Lung microvascular endothelial cell (primary cell): ENCODE results near the gene ARL13A. TPM values are rescaled to one million over a fixed set of nuclear protein-coding genes. Genes with fewer than 3 reads are reported as not detected.
"Not testable (repeated sequence)": the region's sequence is repeated elsewhere in the genome, so short reads cannot be mapped to it uniquely, and the experiment has no call there.

Experiments
- DNase-seq, 2 donors: peaks; one replicate each; pipeline versions ENCODE4 v3.0.0 to v3.0.0-alpha.2; 2010; ENCODE audit warnings: low read depth in 2 of 2
- total RNA-seq: library from RNA; depleted of rRNA; stranded (reverse); fragments of >200 nt; gene quantifications from 2 replicates; pipeline ENCODE4 v1.2.1, GENCODE V29; 2014

Gene ARL13A
- not detected in 2 replicates for total RNA-seq

DNA sequence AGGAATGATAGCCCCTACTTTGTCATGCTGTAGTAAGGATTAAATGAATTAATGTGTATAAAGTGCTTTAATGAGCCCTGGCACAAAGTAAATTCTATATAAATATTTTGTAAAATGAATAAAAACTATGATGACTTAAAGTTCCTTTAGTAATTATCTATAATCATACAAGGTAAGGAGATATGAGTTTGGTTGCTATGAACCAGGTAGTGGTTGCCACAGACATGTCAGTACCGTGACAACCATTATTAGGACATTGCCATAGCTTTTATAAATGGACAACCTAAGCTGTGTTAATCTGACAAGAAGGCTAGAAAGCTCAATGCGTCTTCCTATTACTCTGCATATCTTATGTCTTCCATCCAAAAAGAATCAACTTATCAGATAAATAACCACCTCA is at the start of gene ARL13A:
ARL13A (plus strand) TSS at position 301 of the 400 bp plus-strand sequence. CDS start 3,982 bp downstream, outside the sequence.
- DNase-seq: no peak

DNA sequence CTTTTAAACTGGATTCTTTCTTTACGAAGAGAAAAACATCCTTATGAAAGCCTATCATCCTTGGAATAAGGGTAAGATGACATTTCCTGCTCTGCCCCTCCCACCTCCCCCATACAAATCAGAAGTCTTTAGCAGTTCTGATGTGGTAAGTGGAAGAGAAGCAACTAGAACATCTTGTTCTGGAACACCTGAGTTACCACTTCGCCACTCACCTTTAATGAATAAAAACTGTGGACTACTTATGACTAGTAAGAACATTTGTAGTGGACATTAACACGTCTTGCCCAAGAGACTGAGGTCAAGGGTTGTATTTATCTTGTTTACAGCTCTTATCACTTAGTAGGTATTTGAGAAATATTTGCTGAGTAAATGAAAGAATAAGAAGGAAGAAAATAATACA is 45.1 kb upstream of the ARL13A start:
- DNase-seq: no peak

DNA sequence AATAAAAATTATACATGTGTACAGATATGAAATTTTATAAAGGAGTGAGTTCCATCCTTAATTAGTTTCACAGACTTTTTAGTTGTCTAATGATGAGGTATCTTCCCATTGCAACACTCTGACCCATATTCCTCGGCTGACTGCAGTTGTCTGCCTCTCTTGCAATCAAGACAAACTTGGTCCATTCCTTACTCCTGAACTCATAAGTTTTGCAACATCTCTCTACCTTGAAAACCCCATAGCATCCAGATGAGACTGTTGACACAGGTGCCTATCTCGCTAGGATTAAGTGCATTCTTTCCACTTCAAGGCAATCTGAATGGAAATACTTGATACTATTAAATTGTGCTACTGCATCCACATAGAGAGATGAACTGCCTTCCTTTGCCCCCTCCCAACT is 43.1 kb upstream of the ARL13A start:
- no peak for DNase-seq

DNA sequence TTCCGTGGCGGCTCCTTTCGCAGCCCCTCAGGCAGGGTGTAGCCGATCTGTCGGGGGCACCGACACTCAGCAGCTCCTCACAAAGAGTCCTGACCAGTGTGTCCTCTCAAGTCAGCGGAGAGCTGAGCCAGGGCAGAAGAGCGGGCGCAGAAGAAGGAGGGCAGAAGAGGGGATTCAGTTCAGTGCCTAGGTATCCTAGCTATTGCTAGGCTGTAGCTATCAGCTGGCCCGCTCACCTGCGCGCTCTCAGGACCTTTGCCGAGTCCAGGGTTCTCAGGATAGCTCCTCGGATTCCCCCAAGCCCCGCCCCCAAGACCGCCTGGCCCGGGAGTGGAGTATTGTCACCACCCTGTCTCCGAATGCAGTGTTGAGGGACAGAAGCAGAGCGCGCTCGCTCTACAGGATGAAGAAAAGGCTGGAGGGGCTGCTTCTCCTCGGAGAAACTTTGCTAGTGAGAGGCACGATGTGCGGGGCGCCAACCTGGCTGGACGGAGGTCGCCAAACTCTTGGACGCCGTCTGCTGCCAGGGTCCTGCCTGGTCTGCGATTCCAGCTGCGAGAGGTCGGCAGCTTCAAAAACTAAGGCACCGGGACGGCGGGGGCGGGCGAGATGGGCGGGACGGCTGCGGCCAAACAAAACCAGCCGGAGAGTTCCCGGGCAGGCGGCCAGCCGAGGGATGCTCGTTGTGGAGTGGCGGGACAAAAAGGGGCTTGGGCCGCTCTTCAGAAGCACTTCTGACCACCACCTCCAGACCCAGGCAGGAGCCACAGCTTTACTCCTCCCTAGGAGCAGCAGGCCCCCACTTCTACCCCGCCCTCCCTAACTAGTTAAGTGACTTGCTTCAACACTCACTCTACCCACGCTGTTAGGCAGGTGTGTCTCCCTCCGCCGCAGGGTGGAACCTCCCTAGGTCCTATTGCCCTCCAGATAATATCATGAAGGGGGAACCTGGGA is 40.6 kb upstream of the ARL13A start, which contains the start of gene XKRX:
XKRX (minus strand) TSS at position 258 of the 954 bp plus-strand sequence. CDS start 613 bp downstream, outside the sequence.
- DNase-seq: peak; percentile 16 to 19

DNA sequence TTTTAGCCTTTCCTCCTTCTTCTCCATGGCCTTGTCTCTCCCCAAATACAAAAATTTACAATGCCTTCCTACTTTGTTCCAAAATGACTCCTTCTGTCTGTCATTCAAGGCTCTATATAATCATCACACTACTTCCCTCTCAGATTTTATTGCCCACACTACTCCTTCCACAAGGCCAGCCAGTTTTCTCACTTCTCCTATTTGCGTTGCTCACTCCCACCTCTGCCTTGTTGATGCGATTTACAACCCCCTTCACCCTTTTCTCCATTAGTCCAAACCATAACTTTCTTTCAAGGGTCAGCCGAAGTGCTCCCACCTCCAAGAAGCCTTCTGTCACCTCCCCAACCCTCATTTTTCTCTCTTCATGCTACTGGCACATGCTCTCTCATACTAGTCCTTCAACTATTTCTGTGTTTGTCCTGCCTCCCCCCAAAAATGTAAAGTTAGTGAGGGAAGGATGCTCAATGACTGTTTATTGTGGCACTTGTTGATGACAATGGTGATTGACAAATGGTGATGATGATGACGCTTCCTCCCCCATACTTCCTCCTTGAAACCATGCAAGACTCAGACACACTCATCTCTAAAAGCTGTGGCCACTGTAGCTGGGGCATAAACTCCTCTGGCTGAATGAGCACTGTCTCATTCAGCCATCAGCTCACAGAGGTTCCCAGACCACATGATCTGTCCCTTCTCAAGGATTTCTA is 38.1 kb upstream of the ARL13A start:
- no peak for DNase-seq

DNA sequence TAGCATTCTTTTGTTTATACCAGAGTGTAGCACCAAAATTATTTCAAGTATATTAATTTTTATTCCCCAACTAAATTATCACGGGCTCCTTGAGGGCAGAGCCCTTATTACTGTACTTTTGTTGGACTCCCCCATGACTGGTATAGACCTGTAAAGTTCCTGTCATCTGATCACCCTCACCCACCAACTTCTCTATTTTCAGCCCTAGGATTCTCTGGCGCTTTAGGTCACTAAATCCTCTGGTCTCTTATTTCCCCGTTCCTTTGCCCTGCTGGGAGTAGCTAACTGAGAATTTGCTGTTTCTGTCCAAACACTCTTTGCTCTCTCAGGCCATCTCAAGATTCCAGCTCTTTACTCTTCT is 37.6 kb upstream of the ARL13A start:
- no peak for DNase-seq

DNA sequence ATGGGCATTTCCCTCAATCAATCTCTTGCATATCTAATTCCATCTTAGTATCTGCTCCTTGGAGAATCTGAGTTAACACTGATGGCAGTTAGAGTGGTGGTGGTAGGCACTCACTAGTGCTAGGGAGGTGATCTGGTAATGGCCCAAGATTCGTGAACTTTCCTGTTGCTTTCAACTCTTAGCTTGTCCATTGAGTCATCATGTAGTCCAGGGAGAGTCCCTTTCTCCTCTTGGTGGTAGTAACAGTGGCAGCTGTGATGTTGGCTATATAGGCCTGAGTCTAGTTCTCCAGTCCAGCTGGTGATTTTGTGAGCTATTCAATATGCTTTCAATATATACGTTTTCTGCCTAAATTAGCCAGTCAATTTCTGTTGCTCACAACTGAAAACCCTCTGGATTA is 33.7 kb upstream of the ARL13A start:
- DNase-seq: no peak

DNA sequence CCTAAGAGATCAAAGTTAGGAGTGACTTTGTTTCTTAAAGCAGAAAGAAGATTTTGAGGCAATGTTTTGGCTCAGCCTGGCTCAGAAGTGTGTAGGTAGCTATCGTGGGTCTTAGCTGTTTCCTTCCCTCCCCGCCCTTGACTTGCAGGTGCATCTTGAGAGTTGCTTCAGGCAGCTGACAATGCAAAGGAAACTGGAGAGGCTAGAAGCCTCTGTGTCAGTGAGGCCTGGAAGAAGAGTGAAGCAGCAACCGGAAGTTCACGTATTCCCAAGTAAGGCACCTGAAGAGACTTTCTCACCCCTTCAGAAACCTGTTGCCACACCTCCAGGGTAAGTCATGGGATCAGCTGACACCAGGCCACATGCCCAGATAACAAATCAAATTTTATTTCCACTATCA is 30.2 kb upstream of the ARL13A start:
- DNase-seq: no peak

DNA sequence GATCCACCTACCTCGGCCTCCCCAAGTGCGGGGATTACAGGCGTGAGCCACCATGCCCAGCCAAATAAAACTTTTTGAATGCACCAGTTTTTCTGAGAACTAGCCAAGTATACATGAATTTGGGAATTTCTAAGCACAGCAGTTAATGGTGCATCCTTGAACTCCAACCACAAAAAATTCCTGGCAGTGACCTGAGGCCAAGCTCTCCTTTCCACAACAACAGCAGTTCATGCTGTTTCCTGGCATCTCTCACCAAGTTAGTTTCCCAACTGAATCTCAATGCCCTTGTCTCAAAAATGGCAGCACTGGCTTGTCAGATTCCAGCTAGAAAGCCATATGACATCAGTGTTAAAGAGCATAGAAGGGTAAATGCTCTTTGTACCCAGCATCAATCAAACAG is 24.9 kb upstream of the ARL13A start:
- no peak for DNase-seq

DNA sequence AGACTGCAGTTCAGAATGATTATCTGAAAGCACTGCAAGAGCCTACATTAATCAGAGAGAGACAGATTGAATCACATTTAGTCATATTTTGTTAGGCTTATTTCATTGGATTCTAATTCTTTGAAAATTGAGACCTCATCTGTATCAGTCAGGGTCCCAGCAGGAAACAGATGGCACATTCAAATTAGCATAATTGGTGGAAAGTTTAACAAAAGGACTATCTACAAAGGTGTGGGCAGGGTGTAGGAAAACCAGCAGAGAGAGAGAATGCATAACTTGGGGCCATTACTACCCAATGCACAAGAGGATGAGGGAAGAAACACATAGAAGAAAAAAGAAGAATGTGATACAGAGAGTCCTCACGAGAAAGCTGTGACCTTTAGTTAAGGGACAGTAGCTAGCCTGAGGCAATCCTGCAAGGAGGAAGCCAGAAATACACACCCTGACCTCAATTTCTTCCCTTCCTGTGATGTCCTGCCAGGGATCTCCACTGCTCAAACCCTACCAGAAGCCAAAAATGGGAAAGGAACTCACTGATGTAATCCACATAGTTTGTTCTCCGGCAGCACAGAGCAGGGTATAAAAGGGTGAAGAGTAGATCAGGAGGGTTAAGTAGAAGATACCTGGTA is 23.1 kb upstream of the ARL13A start:
- DNase-seq: no peak

DNA sequence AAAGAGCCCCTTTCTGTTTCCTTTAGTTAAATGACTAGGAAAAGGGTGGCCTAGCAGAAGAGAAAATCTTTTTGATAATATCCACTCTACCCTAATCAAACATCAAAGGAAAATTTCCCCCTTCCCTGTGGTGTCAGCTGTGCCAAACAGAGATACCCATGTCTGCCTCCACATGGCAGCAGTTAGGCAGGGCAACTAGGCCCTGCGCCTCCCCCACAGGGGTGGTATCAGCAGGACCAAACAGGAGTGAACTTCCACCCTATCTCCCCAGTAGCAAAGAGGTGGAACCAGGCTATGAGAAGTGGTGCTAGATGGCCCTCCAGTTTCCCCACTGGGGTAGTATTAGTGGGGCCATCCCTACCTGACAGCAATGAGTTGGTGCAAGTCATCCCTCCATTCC is 21.0 kb upstream of the ARL13A start:
- no peak for DNase-seq

DNA sequence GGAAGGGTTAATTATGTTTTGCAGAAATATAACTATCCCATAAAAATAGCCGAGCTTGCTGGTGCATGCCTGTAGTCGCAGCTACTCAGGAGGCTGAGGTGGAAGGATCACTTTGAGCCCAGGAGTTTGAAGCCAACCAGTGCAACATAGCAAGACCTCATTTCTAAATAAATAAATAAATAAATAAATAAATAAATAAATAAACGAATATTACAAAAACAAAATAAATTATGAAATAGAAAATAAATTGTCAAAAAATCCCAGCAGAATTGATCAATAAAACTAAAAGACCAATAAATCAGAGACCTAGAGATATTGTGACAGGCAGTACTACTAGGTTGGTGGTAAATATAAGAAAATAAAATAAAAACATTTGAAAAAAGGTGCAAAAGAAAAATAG is 6.7 kb upstream of the ARL13A start:
- DNase-seq: no peak

DNA sequence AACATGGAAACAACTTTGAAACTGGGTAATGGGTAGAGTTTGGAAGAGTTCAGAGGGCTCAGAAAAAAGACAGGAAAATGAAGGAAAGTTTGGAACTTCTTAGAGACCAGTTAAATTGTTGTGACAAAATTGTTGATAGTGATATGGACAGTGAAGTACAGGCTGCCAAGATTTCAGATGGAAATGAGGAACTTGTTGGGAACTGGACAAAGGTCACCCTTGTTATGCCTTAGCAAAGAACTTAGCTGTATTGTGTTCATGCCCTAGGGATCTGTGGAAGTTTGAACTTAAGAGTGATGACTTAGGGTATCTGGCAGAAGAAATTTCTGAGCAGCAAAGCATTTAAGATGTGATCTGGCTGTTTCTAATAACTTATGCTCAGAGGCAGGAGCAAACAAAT is 5.1 kb upstream of the ARL13A start:
- DNase-seq: peak in 1 of 2 donors; percentile 16

DNA sequence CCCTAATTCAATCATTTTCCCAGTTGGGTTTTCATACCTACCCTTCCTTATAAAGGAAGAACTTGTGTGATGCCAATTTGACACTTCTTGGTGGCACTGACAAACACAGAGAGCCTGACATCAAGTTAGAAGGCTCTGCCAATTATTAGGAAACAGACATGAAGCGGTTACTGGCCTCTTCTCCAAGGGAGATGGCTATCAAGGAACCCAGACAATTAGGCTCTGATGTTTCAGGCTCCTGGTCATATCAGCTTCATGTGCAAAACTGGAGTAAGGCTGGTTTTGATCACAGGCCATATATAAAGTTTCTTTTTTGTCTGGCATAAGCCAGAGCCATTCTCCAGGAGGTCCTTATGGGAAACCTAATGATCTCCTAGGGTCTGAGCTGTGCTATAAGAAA is 428 bp downstream of the ARL13A start:
- DNase-seq: no peak

DNA sequence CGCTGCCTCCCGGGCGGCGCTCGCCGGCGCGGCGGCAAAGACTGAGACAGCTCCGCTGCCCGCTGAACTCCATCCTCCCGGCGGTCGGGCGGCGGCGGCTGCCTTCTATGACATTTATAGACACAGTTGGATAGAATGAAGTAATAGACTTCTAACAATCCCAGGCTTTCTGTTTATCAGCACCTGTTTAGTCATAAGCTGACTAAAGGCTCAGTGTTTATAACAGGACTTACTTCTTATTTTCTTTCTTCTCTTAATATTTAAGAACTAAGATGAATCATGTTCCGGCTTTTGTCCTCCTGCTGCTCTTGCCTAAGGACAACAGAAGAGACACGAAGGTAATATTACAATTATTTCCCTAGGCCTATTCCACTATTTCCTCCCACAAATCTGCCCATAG is 3.9 kb downstream of the ARL13A start:
- DNase-seq: peak in 1 of 2 donors; percentile 87

DNA sequence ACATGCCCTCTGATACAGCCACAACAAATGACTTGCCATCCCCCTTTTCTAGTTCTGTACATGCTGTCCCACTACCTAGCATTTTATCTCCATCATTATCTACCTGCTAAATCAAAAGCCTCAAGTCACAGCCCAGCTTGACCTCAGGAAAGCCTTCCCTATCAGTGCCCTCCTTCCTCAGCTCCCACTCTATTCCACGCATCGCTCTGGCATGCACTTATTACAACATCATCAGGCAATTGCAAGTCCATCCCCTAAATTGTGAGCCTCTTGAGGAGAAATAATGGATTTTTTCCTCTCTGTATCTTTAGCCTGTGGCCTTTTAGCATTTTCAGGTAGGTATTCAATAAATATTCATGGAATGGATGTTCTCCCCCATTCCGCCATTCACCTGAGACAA is 5.7 kb downstream of the ARL13A start:
- no peak for DNase-seq

DNA sequence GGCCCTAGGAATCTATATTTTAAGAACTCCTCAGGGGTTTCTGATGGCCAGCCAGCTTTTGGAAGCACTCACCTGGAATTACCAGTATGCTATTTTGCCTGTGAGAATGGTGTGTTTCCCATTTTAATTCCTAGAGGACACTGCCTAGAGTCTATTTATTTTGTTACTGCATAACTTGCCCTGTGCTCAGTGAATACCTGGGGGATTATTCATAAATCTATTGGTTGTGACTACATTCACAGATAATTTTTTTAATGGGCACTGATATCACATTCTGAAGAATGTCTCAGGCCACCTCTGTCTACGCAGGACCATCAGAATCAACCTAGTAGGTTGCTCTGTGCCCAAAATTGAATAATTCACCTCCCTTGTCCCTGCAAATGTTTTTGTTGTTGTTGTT is 6.7 kb downstream of the ARL13A start:
- DNase-seq: no peak

DNA sequence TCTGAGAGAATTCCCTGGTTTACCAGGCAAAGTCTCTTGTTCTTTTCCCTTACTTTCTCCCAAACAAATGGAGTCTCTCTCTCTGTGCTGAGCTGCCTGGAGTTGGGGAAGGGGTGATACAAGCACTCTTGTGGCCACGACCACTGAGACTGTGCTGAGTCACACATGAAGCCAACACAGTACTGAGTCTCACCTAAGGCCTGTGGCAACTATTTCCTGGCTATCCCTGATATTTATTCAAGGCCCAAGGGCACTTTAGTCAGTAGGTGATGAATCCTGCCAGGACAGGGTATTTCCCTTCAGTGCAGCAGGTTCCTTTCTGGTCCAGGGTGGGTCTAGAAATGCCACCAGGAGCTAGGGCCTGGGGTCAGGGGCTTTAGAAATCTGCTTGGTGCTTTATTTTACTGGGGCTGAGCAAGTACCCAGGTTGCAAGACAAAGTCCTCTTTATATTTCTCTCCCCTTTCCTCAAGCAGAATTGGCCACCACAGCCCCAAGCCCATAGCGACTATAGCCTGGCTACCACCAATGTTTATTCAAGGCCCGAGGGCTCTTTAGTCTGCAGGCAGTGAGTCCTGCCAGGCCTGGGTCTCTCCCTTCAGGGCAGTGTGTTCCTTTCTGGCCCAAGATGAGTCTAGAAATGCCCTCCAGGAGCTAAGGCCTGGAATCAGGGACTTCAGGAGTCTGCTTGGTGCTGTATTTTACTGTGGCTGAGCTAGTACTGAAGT is 10.5 kb downstream of the ARL13A start:
- DNase-seq: no peak

DNA sequence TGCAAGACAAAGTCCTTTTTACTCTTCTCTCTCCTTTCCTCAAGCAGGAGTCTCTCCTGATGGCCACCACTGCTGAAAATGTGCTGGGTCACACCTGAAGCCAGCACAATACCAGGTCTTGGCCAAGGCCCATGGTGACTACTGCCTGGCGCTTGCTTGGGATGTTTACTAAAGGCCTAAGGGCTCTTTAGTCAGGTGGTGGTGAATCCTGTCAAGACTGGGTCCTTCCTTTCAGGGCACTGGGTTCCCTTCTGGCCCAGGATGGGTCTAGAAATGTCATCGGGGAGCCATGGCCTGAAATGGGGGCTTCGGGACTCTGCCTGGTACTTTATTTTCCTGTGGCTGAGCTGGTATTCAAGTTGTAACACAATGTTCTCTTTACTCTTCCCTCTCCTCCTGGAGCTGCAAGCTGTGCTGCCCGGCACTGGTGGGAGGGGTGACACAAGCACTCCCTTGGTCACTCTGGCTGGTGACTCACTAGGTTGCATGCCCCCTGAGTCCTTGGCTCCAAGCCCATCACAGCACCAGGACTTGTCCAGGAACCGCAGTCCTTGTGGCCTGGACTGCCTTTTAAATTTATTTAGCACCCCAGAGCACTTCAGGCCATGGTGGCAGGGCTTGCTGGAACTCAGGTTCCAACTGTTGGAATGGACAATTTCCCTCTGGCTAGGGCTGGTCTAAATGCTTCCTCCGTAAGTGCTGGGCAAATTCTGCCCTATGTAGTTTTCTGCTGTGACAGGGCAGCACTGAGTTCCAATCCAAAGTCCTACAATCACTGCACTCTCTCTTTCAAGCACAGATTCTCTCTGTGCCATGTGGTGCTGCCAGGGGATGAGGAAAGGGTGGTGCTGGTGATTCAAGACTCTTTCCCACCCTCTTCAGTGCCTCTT is 11.3 kb downstream of the ARL13A start:
- peak; percentile 65 to 80 for DNase-seq

DNA sequence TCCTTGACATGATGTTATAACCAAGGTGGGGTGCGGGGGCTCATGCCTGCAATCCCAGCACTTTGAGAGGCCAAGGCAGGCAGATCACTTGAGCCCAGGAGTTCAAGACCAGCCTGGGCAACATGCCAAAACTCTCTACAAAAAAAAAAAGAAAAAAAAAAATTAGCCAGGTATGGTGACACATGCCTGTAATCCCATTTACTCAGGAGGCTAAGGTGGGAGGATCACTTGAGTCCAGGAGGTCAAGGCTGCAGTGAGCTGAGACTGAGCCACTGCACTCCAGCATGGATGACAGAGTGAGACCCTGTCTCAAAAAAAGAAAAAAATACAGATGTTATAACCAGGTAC is 12.0 kb downstream of the ARL13A start:
- DNase-seq: not testable (repeated sequence)

DNA sequence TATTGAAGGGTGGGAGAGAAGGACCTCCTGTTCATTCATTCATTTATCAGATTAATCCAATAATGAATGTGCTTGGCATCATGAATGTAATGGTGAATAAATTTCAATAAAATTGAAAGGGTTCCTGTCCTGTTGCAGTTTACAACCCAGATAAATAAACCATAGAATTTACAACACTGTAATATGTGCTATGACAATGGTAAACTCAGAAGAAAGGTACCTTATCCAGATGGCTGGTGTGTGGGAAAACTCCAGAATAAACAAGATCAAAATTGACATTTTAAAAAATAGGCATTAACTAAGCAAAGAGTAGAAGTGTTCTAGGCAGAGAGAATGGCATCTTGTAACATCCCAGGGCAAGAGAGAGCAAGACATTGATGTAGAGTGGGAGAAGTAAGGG is 15.3 kb downstream of the ARL13A start:
- DNase-seq: no peak
